Epithelial cell of proximal tubule (primary cell): ENCODE data around the gene IFI44. TPM values are rescaled to one million over a fixed set of nuclear protein-coding genes. Genes with fewer than 3 reads are reported as not detected.

Source experiments
- DNase-seq: peaks from one replicate; pipeline ENCODE4 v3.0.0-alpha.2; 2011; ENCODE audit warnings: low read depth
- H3K4me3 ChIP-seq: 2 replicates; pipeline ENCODE4 v1.5.1; 2011; ENCODE audit warnings: low read depth, mild to moderate bottlenecking, low read length
- total RNA-seq: library from RNA; depleted of rRNA; stranded (reverse); fragments of >200 nt; gene quantifications from 2 replicates; pipeline ENCODE4 v1.2.3, GENCODE V29; 2015
- TF ChIP-seq, protein P1 (sequence below): conservative IDR thresholded peaks from 2 replicates; pipeline ENCODE4 v1.5.1; 2012; ENCODE audit warnings: low read depth, mild to moderate bottlenecking, low read length

Gene IFI44
- total RNA-seq, 1 donor from 2014 or later, result 0.17 TPM

DNA sequence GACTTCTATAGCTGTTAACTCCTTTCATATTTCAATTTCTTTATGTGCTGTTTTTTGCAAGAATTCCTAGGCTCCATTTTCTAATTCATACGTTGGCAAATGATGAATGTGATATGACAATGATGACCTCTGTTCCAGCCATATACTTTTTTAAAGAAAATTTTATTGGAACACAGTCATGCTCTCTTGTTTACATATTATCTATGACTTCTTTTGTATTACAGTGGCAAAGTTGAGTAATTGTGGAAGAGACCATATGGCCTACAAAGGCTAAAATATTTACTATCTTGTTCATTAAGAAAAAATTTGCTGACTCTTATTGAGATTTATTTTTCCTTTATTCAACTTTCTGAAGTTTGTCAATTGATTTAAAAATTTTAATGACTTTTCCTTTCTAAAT is 22.3 kb upstream of the IFI44 start:
- DNase-seq, result no peak
- TF ChIP-seq, protein P1, sequence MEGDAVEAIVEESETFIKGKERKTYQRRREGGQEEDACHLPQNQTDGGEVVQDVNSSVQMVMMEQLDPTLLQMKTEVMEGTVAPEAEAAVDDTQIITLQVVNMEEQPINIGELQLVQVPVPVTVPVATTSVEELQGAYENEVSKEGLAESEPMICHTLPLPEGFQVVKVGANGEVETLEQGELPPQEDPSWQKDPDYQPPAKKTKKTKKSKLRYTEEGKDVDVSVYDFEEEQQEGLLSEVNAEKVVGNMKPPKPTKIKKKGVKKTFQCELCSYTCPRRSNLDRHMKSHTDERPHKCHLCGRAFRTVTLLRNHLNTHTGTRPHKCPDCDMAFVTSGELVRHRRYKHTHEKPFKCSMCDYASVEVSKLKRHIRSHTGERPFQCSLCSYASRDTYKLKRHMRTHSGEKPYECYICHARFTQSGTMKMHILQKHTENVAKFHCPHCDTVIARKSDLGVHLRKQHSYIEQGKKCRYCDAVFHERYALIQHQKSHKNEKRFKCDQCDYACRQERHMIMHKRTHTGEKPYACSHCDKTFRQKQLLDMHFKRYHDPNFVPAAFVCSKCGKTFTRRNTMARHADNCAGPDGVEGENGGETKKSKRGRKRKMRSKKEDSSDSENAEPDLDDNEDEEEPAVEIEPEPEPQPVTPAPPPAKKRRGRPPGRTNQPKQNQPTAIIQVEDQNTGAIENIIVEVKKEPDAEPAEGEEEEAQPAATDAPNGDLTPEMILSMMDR, result no peak
- H3K4me3 ChIP-seq, result no peak overlapping the region

DNA sequence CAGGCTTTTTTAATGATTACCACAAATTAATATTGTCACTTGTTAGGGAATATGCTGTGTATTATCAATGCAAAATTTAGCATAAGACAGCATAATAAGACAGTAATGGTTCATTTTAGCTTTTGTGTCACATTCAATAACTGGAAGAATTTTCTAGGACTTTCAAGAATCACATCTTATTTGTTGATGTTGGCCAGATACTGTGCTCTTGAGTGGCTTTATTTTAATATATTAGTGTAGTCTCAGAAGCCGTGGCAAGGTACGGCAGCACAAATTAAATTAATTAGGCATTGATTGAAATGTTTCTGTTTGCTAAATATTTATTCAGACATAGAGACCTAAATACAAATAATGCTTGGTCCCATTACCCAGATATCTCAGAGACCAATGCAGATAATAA is 19.0 kb upstream of the IFI44 start:
- H3K4me3 ChIP-seq, result no peak overlapping the region
- no peak for DNase-seq
- TF ChIP-seq, protein P1, result no peak

DNA sequence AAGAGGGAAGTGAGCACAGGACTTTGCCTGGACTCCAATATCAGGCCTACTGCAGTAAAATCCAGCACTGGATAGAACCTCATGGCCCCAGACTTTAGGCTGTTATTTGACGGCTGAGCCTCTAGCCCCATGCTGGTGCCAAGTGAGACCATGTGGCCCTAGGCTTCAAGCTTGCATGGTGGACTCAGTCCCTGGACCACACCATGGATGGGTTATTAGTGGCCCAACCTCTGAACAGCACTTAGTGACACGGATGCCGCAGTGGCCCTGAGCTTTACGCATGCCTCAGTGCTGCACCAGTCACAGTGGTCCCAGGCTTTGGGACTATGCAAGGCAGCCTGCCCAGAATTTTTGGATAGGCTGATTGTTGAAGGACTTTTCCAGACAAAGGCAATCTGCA is 16.4 kb upstream of the IFI44 start:
- TF ChIP-seq, protein P1, result no peak
- no peak overlapping the region for H3K4me3 ChIP-seq
- DNase-seq, result no peak

DNA sequence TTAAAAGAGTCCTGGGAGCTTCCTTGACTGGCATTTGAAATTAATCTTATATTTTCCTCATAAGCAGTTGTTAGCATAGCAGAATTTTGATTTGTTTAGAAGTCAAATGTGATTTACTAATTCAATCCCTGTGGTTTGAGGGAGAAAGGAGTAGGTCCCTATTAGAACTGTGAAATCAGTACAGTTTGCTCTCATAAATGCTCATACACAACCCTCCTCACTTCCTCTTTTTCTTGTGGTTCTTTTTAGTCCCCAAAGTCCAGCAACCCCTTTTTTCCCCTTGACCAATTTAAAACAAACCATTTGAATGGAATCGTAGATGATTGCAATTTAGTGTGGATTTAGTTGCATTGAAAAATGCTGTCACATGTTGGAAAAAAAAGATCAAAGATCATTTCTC is 9.2 kb upstream of the IFI44 start:
- H3K4me3 ChIP-seq, result no peak overlapping the region
- TF ChIP-seq, protein P1, result no peak
- DNase-seq, result no peak

DNA sequence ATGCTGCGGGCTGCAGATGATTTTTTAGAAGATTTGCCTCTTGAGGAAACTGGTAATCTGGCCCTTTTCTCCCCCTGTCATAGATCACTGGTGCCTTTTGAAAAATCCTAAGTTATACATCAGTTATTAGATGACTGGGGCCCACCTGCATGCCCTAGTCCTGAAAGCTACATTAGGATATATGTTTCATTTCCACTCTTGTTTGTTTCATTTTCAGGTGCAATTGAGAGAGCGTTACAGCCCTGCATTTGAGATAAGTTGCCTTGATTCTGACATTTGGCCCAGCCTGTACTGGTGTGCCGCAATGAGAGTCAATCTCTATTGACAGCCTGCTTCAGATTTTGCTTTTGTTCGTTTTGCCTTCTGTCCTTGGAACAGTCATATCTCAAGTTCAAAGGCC is 8.1 kb upstream of the IFI44 start:
- no peak overlapping the region for H3K4me3 ChIP-seq
- TF ChIP-seq, protein P1, result no peak
- no peak for DNase-seq

DNA sequence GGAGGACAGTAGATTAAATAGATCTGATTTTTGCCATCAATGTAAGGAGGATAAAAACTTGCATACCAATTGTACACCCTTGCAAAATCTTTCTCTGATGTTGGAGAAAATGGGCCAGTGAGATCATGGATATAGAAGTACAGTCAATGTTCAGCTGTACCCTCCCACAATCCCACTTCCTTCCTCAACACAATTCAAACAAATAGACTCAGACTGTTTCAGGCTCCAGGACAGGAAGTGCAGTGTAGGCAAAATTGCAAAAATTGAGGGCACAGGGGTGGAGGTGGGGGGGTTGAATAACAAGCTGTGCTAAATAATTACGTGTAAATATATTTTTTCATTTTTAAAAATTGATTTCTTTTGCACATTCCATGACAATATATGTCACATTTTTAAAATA is 3.9 kb upstream of the IFI44 start:
- TF ChIP-seq, protein P1, result no peak
- DNase-seq, result no peak

DNA sequence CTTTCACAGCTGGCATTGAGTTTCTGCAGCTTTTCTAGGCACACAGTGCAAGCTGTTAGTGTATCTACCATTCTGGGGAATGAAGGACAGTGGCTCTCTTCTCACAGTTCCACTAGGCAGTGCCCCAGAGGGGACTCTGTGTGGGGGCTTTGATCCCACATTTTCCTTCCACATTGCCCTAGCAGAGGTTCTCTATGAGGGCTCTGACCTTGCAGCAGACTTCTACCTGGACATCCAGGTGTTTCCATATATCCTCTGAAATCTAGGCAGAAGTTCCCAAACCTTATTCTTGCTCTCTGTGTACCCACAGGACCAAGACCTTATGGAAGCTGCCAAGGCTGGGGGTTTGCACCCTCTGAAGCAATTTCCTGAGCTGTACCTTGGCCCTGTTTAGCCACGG is 2.4 kb upstream of the IFI44 start:
- TF ChIP-seq, protein P1, result no peak
- no peak for DNase-seq
- no peak overlapping the region for H3K4me3 ChIP-seq

More for the DNA sequence above, 3.9 kb upstream of the IFI44 start:
- H3K4me3 ChIP-seq, result no peak overlapping the region
